HG02970 (cell line): ENCODE data around the gene CCNT2.
"Not testable (repeated sequence)": the region's sequence is repeated elsewhere in the genome, so short reads cannot be mapped to it uniquely, and the experiment has no call there.

ENCODE experiments used
- ATAC-seq: cut with Tn5 transposase; IDR thresholded peaks from one replicate; pipeline ENCODE4 v1.9.1; 2021; ENCODE audit warnings: mild to moderate bottlenecking, moderate library complexity, moderate number of reproducible peaks; ENCODE audit not compliant: unreplicated experiment, low FRiP score

The CCNT2 gene

GRCh38 chr2:134973241-134974138, 54.9 kb downstream of the CCNT2 start:
- no peak for ATAC-seq

- ATAC-seq: no peak
These were observed 56.8 kb downstream of the CCNT2 start for GRCh38 chr2:134975281-134976009.

- ATAC-seq: no peak
These were observed 57.6 kb downstream of the CCNT2 start for GRCh38 chr2:134976074-134976702.

GRCh38 chr2:134977104-134977503, 58.5 kb downstream of the CCNT2 start:
- not testable (repeated sequence) for ATAC-seq

- ATAC-seq: no peak
These were observed 60.6 kb downstream of the CCNT2 start for GRCh38 chr2:134979221-134979620.

GRCh38 chr2:134980639-134981038, 62.0 kb downstream of the CCNT2 start:
- no peak for ATAC-seq

GRCh38 chr2:134982603-134983002, 64.0 kb downstream of the CCNT2 start:
- ATAC-seq: no peak

GRCh38 chr2:134985061-134985460, 66.4 kb downstream of the CCNT2 start:
- ATAC-seq: no peak

- no peak for ATAC-seq
These were observed 70.5 kb downstream of the CCNT2 start for GRCh38 chr2:134988994-134989605.

GRCh38 chr2:134999521-134999920, 80.9 kb downstream of the CCNT2 start:
- ATAC-seq: no peak

- ATAC-seq: no peak
These were observed 84.2 kb downstream of the CCNT2 start for GRCh38 chr2:135002836-135003235.

GRCh38 chr2:135004005-135004746, 85.6 kb downstream of the CCNT2 start:
- ATAC-seq: no peak

- ATAC-seq: no peak
These were observed 87.1 kb downstream of the CCNT2 start for GRCh38 chr2:135005753-135006152.
